Measurements from ENCODE around the gene APOL3.

GRCh38 chr22:36182857-36183256 is 22.3 kb upstream of the APOL3 start:
- TF ChIP-seq POLR2A (IDR thresholded peaks at IDR 0.05; ENCODE audit: low read depth, low read length) (no peak), POLR2AphosphoS5 (IDR thresholded peaks at IDR 0.05; ENCODE audit: low read depth, low read length) (no peak), TAF1 (IDR thresholded peaks at IDR 0.05; ENCODE audit: borderline replicate concordance, low read depth, low read length) (no peak)
